ENCODE data around the gene FAM168A.
A peak's percentile ranks its signal among the peaks of the same experiment; 100 is the strongest.
"Not testable (repeated sequence)": the region's sequence is repeated elsewhere in the genome, so short reads cannot be mapped to it uniquely, and the experiment has no call there.

Gene FAM168A

GRCh38 chr11:73596547-73596946 is 1.4 kb downstream of the FAM168A start:
- DNase-seq (ENCODE audit: low spot score): no peak

GRCh38 chr11:73592640-73593039 is 5.3 kb downstream of the FAM168A start:
- DNase-seq (ENCODE audit: low spot score): no peak

- no peak for DNase-seq (ENCODE audit: low spot score)
Measured at GRCh38 chr11:73591743-73592142, 6.2 kb downstream of the FAM168A start.

GRCh38 chr11:73590991-73591390 is 6.9 kb downstream of the FAM168A start:
- DNase-seq (ENCODE audit: low spot score): no peak

GRCh38 chr11:73586791-73587190 is 11.1 kb downstream of the FAM168A start:
- no peak for DNase-seq (ENCODE audit: low spot score)

- DNase-seq (ENCODE audit: low spot score): peak; percentile 33
Measured at GRCh38 chr11:73585834-73586575, 11.9 kb downstream of the FAM168A start.

- DNase-seq (ENCODE audit: low spot score): no peak
Measured at GRCh38 chr11:73584831-73585230, 13.1 kb downstream of the FAM168A start.

- no peak for DNase-seq (ENCODE audit: low spot score)
Measured at GRCh38 chr11:73582653-73583052, 15.3 kb downstream of the FAM168A start.

- not testable (repeated sequence) for DNase-seq (ENCODE audit: low spot score)
Measured at GRCh38 chr11:73580749-73581148, 17.2 kb downstream of the FAM168A start.

- peak; percentile 18 for DNase-seq (ENCODE audit: low spot score)
Measured at GRCh38 chr11:73579641-73580434, 18.1 kb downstream of the FAM168A start.

GRCh38 chr11:73578592-73579185 is 19.2 kb downstream of the FAM168A start:
- no peak for DNase-seq (ENCODE audit: low spot score)

- DNase-seq (ENCODE audit: low spot score): peak; percentile 51
Measured at GRCh38 chr11:73577496-73577917, 20.4 kb downstream of the FAM168A start.

GRCh38 chr11:73576185-73576614 is 21.7 kb downstream of the FAM168A start:
- no peak for DNase-seq (ENCODE audit: low spot score)

GRCh38 chr11:73571982-73572381 is 25.9 kb downstream of the FAM168A start:
- not testable (repeated sequence) for DNase-seq (ENCODE audit: low spot score)

GRCh38 chr11:73570415-73571114 is 27.3 kb downstream of the FAM168A start:
- no peak for DNase-seq (ENCODE audit: low spot score)

GRCh38 chr11:73566977-73567755 is 30.7 kb downstream of the FAM168A start:
- no peak for DNase-seq (ENCODE audit: low spot score)

GRCh38 chr11:73566422-73566821 is 31.5 kb downstream of the FAM168A start:
- no peak for DNase-seq (ENCODE audit: low spot score)

- no peak for DNase-seq (ENCODE audit: low spot score)
Measured at GRCh38 chr11:73565804-73566203, 32.1 kb downstream of the FAM168A start.

GRCh38 chr11:73564903-73565302 is 33.0 kb downstream of the FAM168A start:
- DNase-seq (ENCODE audit: low spot score): no peak

- no peak for DNase-seq (ENCODE audit: low spot score)
Measured at GRCh38 chr11:73563539-73564200, 34.2 kb downstream of the FAM168A start.

GRCh38 chr11:73559743-73560142 is 38.2 kb downstream of the FAM168A start:
- DNase-seq (ENCODE audit: low spot score): no peak

Measured in GM03348 (cell line).